K562 (cell line): ENCODE data around the gene PPP3CA. TPM values are rescaled to one million over a fixed set of nuclear protein-coding genes. Genes with fewer than 3 reads are reported as not detected.

Experiments used
- ATAC-seq: fragments of 200-7000 bp; cut with Tn5 transposase; 3 replicates; pipeline ENCODE4 v1.9.1; 2020; ENCODE audit warnings: moderate library complexity
- BruUV-seq: library from RNA; stranded (reverse); fragments of 400-500 nt; replicated peaks from 2 replicates; lab custom pipeline; 2021; lab: Mats Ljungman, UMichigan
- CTCF ChIA-PET: fragments of 300-600 bp; formaldehyde crosslinking; extraction: SDS; loops from one replicate; lab custom pipeline; 2021; ENCODE audit warnings: low intra/inter-chr PET ratio; lab: Yijun Ruan, JAX
- POLR2A ChIA-PET: fragments of 300-600, 350-650 bp; sonication (Branson Sonifier 250); formaldehyde crosslinking; extraction: SDS; loops from one replicate; lab custom pipeline; 2021; ENCODE audit warnings: antibody characterized with exemption, inconsistent platforms; lab: Yijun Ruan, JAX
- DNase-seq, 4 experiments: peaks; one replicate each; pipeline versions ENCODE4 v3.0.0 to v3.0.0-alpha.2; 2011 to 2018; ENCODE audit warnings: low spot score in 3 of 4, mixed read lengths in 3 of 4; ENCODE audit errors: extremely low read depth in 1 of 4
- FAIRE-seq: peaks from 2 replicates; lab custom pipeline; 2011; peaks lifted over from hg19 to GRCh38; lab: Jason Lieb, UNC
- H2AFZ ChIP-seq: 2 replicates; pipeline ENCODE4 v1.6.0; 2011; ENCODE audit warnings: low read depth, low read length, control low read depth, inconsistent platforms
- H3K27ac ChIP-seq: fragments of 200-600 bp; 3 replicates; pipeline ENCODE4 v1.8.0; 2011; ENCODE audit warnings: low read depth, mild to moderate bottlenecking, control low read depth, inconsistent platforms, low read length, moderate library complexity, mixed read lengths; ENCODE audit errors: extremely low read depth
- H3K27me3 ChIP-seq, 2 experiments: fragments of 300-600 bp in 1 of 2; 2 replicates in 1 of 2; 3 replicates in 1 of 2; pipeline versions ENCODE4 v1.6.0 to v1.8.0; 2011; ENCODE audit warnings: inconsistent platforms in 2 of 2, low read length in 2 of 2, mild to moderate bottlenecking in 1 of 2, mixed read lengths in 1 of 2, moderate library complexity in 1 of 2; ENCODE audit not compliant: control insufficient read depth in 2 of 2, insufficient read depth in 2 of 2
- H3K36me3 ChIP-seq: fragments of 300-600 bp; 3 replicates; pipeline ENCODE4 v1.8.0; 2011; ENCODE audit warnings: mild to moderate bottlenecking, low read length, inconsistent platforms; ENCODE audit not compliant: control insufficient read depth, insufficient read depth
- H3K4me1 ChIP-seq, 2 experiments: fragments of 200-600 bp in 1 of 2; replicated peaks in 1 of 2; 2 replicates in 1 of 2; 3 replicates in 1 of 2; pipeline versions ENCODE4 v1.5.1 to v1.8.0; 2011; ENCODE audit warnings: inconsistent platforms in 2 of 2, low read length in 2 of 2, mild to moderate bottlenecking in 1 of 2, mixed read lengths in 1 of 2, moderate library complexity in 1 of 2; ENCODE audit not compliant: control insufficient read depth in 2 of 2, insufficient read depth in 2 of 2
- H3K4me2 ChIP-seq: 2 replicates; pipeline ENCODE4 v1.6.1; 2011; ENCODE audit warnings: low read length, control low read depth, inconsistent platforms, mixed read lengths; ENCODE audit not compliant: insufficient read depth
- H3K4me3 ChIP-seq: fragments of 200-600 bp; sonication (generic), shearing (Covaris generic); 2 replicates; pipeline ENCODE4 v1.5.1; 2016; ENCODE audit warnings: control low read depth, inconsistent platforms
- H3K79me2 ChIP-seq: fragments of 200-600 bp; 3 replicates; pipeline ENCODE4 v1.8.0; 2011; ENCODE audit warnings: low read length, inconsistent platforms; ENCODE audit not compliant: control insufficient read depth, insufficient read depth
- H3K9ac ChIP-seq, 2 experiments: 2 replicates each; pipeline versions ENCODE4 v1.6.0 to v1.6.1; 2011; ENCODE audit warnings: low read depth in 2 of 2, low read length in 2 of 2, control low read depth in 1 of 2, inconsistent platforms in 1 of 2, mild to moderate bottlenecking in 1 of 2, mixed read lengths in 1 of 2; ENCODE audit not compliant: insufficient read depth in 1 of 2
- H3K9me1 ChIP-seq: one replicate; pipeline ENCODE4 v1.6.0; 2011; ENCODE audit warnings: inconsistent platforms, mild to moderate bottlenecking, low read length, moderate library complexity; ENCODE audit not compliant: control insufficient read depth, insufficient read depth
- H3K9me3 ChIP-seq: replicated peaks from 2 replicates; pipeline ENCODE4 v1.5.1; 2011; ENCODE audit warnings: low read depth, low read length, inconsistent platforms; ENCODE audit not compliant: control insufficient read depth, insufficient read depth
- H4K20me1 ChIP-seq: replicated peaks from 2 replicates; pipeline ENCODE4 v1.6.1; 2011; ENCODE audit warnings: low read length, inconsistent platforms, mixed read lengths; ENCODE audit not compliant: control insufficient read depth, insufficient read depth
- FOXP1 ChIP-seq: sonication (generic); formaldehyde crosslinking; IDR thresholded peaks from 2 replicates; pipeline ENCODE4 v1.8.0; 2022; ENCODE audit warnings: mild to moderate bottlenecking, missing genetic modification reagents
- HLTF ChIP-seq: fragments of 450-650 bp; IDR thresholded peaks from 2 replicates; pipeline ENCODE4 v1.6.1; 2016
- HMG20A ChIP-seq: fragments of 450-650 bp; formaldehyde crosslinking; conservative IDR thresholded peaks from 2 replicates; pipeline ENCODE4 v1.4.0; 2020; ENCODE audit warnings: mild to moderate bottlenecking, mixed read lengths
- ILK ChIP-seq: fragments of 450-650 bp; IDR thresholded peaks from 2 replicates; pipeline ENCODE4 v1.6.1; 2016; ENCODE audit warnings: missing genetic modification characterization, low read depth, mild to moderate bottlenecking, missing compliant biosample characterization, moderate library complexity, borderline replicate concordance
- LEF1 ChIP-seq: fragments of 450-650 bp; IDR thresholded peaks from 2 replicates; pipeline ENCODE4 v1.6.1; 2016; ENCODE audit warnings: mild to moderate bottlenecking
- POLR2AphosphoS5 ChIP-seq: IDR thresholded peaks from 2 replicates; pipeline ENCODE4 v1.6.1; 2011; ENCODE audit warnings: mild to moderate bottlenecking, low read depth, low read length, moderate library complexity; ENCODE audit not compliant: control insufficient read depth, insufficient read depth
- SIN3A ChIP-seq, 2 experiments: fragments of 150-350 bp in 1 of 2; IDR thresholded peaks; 2 replicates each; pipeline ENCODE4 v1.6.1; 2011 to 2016; ENCODE audit warnings: borderline replicate concordance in 2 of 2, low read depth in 2 of 2, low read length in 2 of 2, mild to moderate bottlenecking in 2 of 2, moderate library complexity in 2 of 2; ENCODE audit not compliant: control insufficient read depth in 1 of 2
- SMARCA5 ChIP-seq: fragments of 450-650 bp; IDR thresholded peaks from 2 replicates; pipeline ENCODE4 v1.6.1; 2016
- TCF7 ChIP-seq: sonication (generic); IDR thresholded peaks from 2 replicates; pipeline ENCODE4 v1.6.1; 2016; ENCODE audit warnings: antibody characterized with exemption, borderline replicate concordance
- ZC3H8 ChIP-seq: fragments of 450-650 bp; IDR thresholded peaks from 2 replicates; pipeline ENCODE4 v1.6.1; 2017
- ZFP30 ChIP-seq: fragments of 250-450 bp; sonication (Bioruptor Pico); IDR thresholded peaks from 2 replicates; pipeline ENCODE4 v1.8.0; 2022; ENCODE audit warnings: moderate library complexity, mild to moderate bottlenecking, inconsistent platforms, borderline replicate concordance
- ZNF324 ChIP-seq: fragments of 250-450 bp; sonication (Bioruptor Pico); IDR thresholded peaks from 2 replicates; pipeline ENCODE4 v1.4.0; 2020; ENCODE audit warnings: mild to moderate bottlenecking
- WGBS: fragments of 100-300 bp; shearing (Covaris generic); methylation state at CpG from one replicate; pipeline ENCODE4 v1.1.6; 2016; ENCODE audit warnings: low coverage, mixed read lengths; ENCODE audit not compliant: insufficient coverage; ENCODE audit errors: missing lambda C conversion rate; 5-methylcytosine and 5-hydroxymethylcytosine counted together
- in situ Hi-C: fragments of 300-500 bp; cut with MboI; formaldehyde crosslinking; loops from 4 replicates; pipeline ENCODE4 v1.15.0; 2018; ENCODE audit warnings: inconsistent platforms, mixed read lengths
- intact Hi-C: fragments of 100-400 bp; cut with micrococcal nuclease; formaldehyde crosslinking; loops from 2 replicates; pipeline ENCODE4 v1.14.2; 2022
- polyA plus RNA-seq, 8 experiments: library from polyadenylated mRNA; depleted of rRNA in 4 of 8; stranded (reverse) in 5 of 8; unstranded in 3 of 8; fragments of >200 nt; fragmentation: Nextera tagmentation in 2 of 8; fragmentation: Illumina TruSeq in 1 of 8; extraction: Ambion mirVana in 2 of 8; extraction: Trizol in 1 of 8; gene quantifications; 2 replicates each; pipeline versions ENCODE4 v1.2.1 to v1.2.3, GENCODE V29; 2011 to 2014; ENCODE audit warnings: inconsistent platforms in 1 of 8, missing spikeins in 1 of 8
- total RNA-seq, 7 experiments: library from RNA; depleted of rRNA in 6 of 7; stranded (reverse); fragments of >200 nt in 6 of 7; fragmentation: Illumina TruSeq in 2 of 7; extraction: Trizol in 2 of 7; gene quantifications; 2 replicates each; pipeline versions ENCODE4 v1.2.1 to v1.2.3, GENCODE V29; 2011 to 2021; ENCODE audit warnings: low replicate concordance in 1 of 7
- TF ChIP-seq, protein P1 (sequence below): fragments of 200-400 bp; formaldehyde crosslinking; IDR thresholded peaks from 2 replicates; pipeline ENCODE4 v1.6.1; 2017; ENCODE audit warnings: mild to moderate bottlenecking, low read depth, low read length, moderate library complexity

The PPP3CA gene
- total and polyA plus RNA-seq, 9 of the 15 experiments (the other 6 are each of a cell fraction or from before 2014, with no cell fraction given) = 0.94 to 3.2 (median 1.6) TPM

GRCh38 chr4:101339332-101339731 is 8.0 kb downstream of the PPP3CA start:
- POLR2A ChIA-PET = interaction anchor here (0.9 kb wide), 1 partner anchor 10 kb away, joined by 3 read pairs; no protein-coding TSS in a partner anchor
- H3K27me3 ChIP-seq = no peaks in the 10 kb centered on the region
- no peak for FAIRE-seq
- no peak for DNase-seq
- H3K9me3 ChIP-seq = no peaks in the 10 kb centered on the region
- CTCF ChIA-PET = no interaction called here
- no peaks in the 10 kb centered on the region for H4K20me1 ChIP-seq
- no TSS peak for BruUV-seq
- H3K4me2 ChIP-seq = no peak overlapping the region
- H3K4me1 ChIP-seq = no peaks in the 10 kb centered on the region
- intact Hi-C loops = no loop called here
- H3K4me3 ChIP-seq = no peak overlapping the region
- no peak overlapping the region for H3K9ac ChIP-seq
- TF ChIP-seq TCF7 = no peak
- no peak for TF ChIP-seq POLR2AphosphoS5
- TF ChIP-seq ZNF324 (CRISPR knock-in tag) = no peak
- TF ChIP-seq ZFP30 (CRISPR knock-in tag) = no peak
- TF ChIP-seq, protein P1, sequence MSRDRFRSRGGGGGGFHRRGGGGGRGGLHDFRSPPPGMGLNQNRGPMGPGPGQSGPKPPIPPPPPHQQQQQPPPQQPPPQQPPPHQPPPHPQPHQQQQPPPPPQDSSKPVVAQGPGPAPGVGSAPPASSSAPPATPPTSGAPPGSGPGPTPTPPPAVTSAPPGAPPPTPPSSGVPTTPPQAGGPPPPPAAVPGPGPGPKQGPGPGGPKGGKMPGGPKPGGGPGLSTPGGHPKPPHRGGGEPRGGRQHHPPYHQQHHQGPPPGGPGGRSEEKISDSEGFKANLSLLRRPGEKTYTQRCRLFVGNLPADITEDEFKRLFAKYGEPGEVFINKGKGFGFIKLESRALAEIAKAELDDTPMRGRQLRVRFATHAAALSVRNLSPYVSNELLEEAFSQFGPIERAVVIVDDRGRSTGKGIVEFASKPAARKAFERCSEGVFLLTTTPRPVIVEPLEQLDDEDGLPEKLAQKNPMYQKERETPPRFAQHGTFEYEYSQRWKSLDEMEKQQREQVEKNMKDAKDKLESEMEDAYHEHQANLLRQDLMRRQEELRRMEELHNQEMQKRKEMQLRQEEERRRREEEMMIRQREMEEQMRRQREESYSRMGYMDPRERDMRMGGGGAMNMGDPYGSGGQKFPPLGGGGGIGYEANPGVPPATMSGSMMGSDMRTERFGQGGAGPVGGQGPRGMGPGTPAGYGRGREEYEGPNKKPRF = no peak
- TF ChIP-seq HMG20A (CRISPR knock-in tag) = no peak
- TF ChIP-seq HLTF = no peak
- no peak for TF ChIP-seq FOXP1 (CRISPR knock-in tag)
- TF ChIP-seq ZC3H8 = no peak
- no peak for TF ChIP-seq SMARCA5
- TF ChIP-seq LEF1 = no peak
- no peak for TF ChIP-seq ILK (tag)
- TF ChIP-seq SIN3A (IDR thresholded peaks at IDR 0.05; ENCODE audit: borderline replicate concordance in 2 of 2, control insufficient read depth in 1 of 2, low read depth in 2 of 2, low read length in 2 of 2) = no peak
- H3K27ac ChIP-seq = no peak overlapping the region
- no peaks in the 10 kb centered on the region for H3K9me1 ChIP-seq
- in situ Hi-C loops = no loop called here
- 0% methylated on average over 2 of the region's 2 CpGs for WGBS
- no peaks in the 10 kb centered on the region for H3K79me2 ChIP-seq
- ATAC-seq = no peak
- no peaks in the 10 kb centered on the region for H3K36me3 ChIP-seq
- no peak overlapping the region for H2AFZ ChIP-seq
